ENCODE measurements around the gene GPR146. TPM values are rescaled to one million over a fixed set of nuclear protein-coding genes. Genes with fewer than 3 reads are reported as not detected.
A peak's percentile ranks its signal among the peaks of the same experiment; 100 is the strongest.
"Not testable (repeated sequence)": the region's sequence is repeated elsewhere in the genome, so short reads cannot be mapped to it uniquely, and the experiment has no call there.

The GPR146 gene
- total RNA-seq, 1 donor from 2014 or later: 8.7 TPM

- no peak for DNase-seq (ENCODE audit: low spot score)
Measured at GRCh38 chr7:1058311-1058710, 14.0 kb downstream of the GPR146 start.

DNA sequence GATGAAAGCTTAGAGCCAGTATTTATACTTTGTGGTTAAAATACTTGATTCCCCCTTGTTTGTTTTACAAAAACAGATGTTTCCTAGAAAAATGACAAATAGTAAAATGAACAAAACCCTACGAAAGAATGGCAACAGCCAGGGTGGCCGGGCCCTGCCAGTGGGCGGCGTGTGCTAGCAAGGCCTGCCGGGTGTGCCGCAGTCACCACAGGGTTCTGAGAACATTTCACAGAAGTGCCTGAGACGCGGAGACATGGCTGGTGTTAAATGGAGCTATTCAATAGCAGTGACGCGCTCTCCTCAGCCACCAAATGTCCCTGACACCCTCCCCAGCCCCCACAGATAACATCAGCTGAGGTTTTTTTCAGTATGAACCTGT is 14.5 kb downstream of the GPR146 start:
- no peak for DNase-seq (ENCODE audit: low spot score)

DNA sequence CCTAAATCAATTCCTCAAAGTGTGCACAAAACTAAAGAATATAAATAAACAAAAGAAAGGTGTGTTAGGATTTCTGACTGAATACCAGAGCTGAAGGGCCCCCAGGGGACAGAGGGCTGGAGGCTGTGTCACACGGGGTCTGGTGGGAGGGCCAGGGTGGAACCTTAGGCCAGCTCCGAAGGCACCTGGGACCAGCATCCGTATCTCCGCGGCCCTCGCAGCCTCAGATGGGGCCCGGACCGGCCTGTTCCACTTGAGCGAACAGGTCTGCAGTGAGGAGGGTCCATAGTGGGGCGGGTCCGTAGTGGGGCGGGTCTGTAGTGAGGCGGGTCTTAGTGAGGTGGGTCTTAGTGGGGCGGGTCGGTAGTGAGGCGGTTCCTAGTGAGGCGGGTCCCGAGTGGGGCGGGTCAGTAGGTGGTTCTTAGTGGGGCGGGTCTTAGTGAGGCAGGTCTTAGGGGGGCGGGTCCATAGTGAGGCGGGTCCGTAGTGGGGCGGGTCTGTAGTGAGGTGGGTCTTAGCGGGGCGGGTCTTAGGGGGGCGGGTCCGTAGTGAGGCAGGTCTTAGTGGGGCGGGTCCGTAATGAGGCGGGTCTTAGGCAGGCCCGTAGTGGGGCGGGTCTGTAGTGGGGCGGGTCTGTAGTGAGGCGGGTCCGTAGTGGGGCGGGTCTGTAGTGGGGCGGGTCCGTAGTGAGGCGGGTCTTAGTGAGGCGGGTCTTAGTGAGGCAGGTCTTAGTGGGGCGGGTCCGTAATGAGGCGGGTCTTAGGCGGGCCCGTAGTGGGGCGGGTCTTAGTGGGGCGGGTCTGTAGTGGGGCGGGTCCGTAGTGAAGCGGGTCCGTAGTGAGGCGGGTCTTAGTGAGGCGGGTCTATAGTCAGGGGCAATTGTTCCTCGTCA is 15.1 kb downstream of the GPR146 start:
- DNase-seq (ENCODE audit: low spot score): no peak

DNA sequence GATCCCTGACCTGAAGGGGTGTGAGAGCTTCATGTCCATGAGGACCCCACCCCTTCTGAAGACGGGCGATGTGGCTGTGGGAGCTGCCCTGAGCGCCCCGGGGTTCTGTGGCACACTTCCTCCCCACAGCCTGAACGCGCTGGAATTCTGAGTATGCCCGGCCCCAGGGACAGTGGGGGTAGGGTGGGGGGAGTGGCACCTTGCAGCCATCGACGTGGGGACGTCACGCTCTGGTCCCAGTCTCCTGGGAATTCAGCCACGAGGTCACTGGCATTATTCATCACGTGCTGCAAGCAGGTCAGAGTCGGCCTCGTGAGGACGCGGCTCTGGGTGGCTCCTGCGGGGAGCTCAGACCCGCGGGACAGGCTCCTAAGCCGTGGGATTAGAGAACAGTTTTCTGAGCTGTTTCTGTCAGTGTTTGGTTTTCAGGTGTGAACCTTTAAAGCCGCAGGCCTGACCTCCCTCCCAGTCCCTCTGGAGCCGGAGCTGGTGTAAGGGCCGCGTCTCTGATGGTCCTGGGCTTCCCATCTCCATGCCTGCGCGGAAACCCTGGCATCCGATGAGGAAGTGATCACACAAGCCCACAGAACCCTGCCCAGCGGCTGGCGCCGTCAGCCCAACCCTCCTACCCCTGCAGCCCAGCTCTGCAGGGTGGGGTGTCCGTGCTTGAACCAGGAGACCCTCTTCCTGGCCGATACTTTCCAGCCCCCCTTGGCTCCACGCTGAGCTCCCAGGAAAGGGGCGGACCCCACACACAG is 16.1 kb downstream of the GPR146 start:
- DNase-seq (ENCODE audit: low spot score): no peak

DNA sequence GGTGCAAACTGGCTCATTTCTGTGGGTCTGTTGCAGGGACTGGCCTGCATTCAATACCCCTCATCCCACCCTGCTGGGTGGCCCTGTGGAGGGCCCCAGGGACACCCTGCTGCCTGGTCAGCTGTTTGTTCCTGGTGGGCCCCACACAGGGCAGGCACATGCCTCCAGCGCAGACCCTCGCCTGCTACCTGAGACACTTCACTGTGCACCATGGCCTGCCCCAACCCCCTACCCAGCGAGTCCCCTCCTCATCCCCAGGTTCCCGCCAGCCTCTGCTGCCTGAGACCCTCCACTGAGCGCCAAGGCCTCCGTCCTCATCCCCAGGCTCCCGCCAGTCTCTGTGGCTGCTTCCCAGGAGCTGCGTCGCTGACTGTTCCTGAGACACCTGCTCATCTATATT is 16.8 kb downstream of the GPR146 start:
- no peak for DNase-seq (ENCODE audit: low spot score)

- no peak for DNase-seq (ENCODE audit: low spot score)
Measured at GRCh38 chr7:1062296-1063294, 18.2 kb downstream of the GPR146 start.

- DNase-seq (ENCODE audit: low spot score): no peak
Measured at GRCh38 chr7:1063361-1063760, 19.0 kb downstream of the GPR146 start.

DNA sequence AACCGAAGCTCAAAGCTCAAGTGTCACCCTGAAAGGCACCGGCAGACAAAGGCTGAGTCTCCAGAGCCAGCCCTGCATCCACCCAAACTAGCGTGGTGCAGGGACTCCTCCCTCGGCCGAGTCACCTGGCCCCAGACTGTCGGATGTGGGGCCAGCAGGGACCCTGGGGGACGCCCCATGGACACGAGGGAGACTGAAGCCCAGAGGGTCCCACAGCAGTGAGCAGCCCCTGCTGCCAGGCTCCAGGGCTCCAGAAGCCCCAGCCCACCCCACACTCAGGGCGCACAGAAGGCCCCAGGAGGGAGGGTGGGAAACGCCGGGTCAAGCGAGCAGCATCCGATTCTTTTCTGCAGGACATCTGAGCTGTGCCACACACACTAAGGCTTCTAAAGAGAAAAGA is 20.2 kb downstream of the GPR146 start:
- no peak for DNase-seq (ENCODE audit: low spot score)

DNA sequence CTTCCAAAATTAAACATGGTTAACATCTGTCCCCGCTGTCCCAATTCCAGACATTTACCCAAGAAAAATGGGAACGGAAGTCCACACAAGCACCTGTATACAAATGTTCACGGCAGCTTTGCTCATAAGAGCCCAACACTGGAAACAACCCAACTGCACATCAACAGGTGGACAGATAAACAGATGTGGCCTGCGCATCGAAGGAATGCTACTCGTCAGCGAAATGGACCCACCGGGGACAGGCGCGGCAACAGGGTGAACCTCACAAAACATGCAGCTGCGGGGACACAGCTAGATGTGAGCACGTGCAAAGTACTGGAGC is 20.9 kb downstream of the GPR146 start:
- no peak for DNase-seq (ENCODE audit: low spot score)

DNA sequence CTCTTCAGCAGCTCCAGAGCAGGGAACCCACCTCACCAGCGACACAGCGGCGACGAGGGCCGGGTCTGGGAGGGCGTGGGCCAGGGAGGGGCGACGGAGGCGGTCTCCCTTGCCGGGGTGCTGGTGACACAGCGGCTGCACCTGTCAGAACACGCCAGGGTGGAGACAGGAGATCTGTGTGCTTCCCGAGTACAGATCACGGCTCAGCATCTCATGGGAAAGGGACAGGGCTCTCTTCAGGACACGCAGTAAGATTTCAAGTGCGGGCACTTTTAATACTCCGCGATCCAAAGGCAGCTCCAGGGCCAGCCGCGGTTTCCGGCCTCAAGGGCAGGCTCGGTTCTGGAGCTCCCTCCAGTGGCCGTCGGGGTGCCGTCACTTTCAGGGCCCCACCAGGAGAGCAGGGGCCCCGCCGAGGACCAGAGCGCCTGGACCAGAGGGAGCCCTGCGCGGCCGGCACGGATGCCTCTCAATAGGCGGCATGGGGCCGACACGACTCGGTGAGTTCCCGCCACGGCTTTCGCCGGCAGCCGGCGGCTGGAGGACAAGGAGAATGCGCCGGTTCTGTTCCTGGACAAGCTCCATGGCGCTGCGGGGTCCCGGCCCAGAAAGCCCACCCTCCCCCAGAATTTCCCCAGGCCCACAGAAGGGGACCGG is 21.4 kb downstream of the GPR146 start:
- DNase-seq (ENCODE audit: low spot score): peak; percentile 87

DNA sequence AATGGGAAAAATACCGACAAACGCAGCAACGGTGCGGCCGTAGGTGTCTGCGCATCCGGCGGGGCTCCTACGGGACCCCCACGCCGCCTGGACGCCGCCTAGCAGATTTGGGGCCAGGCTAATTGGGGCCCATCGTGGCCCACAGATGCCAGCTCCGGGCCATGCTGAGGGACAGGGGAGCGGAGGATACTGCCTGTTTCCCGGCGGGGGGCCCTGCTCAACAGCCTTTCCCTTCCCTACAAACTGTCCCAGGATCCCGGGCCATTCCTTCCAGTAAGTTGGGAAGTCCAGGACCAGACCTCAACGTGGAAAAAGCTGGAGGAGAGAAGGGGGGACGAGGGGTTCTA is 21.9 kb downstream of the GPR146 start:
- DNase-seq (ENCODE audit: low spot score): no peak

DNA sequence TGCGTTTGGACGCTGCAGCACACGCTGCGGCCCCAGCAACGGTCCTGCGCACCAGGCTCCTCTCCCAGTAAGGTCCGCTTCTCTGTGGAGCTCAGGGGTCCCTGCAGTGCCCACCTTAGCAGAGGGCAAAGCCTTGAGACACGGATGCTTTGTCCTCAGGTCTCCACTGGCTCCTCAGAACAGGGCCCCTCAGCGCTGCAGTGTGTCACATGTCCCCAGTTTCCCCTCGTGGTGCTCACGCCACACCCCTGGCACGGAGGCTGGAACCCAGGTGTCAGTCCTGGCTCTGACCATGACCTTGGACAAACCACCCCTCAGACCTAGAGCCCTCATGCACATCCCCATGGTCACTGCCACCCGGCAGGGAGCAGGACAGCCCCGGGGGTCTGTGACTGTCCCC is 23.7 kb downstream of the GPR146 start:
- no peak for DNase-seq (ENCODE audit: low spot score)

- no peak for DNase-seq (ENCODE audit: low spot score)
Measured at GRCh38 chr7:1068619-1069018, 24.3 kb downstream of the GPR146 start.

- no peak for DNase-seq (ENCODE audit: low spot score)
Measured at GRCh38 chr7:1070544-1071011, 26.2 kb downstream of the GPR146 start.

- DNase-seq (ENCODE audit: low spot score): no peak
Measured at GRCh38 chr7:1071731-1072254, 27.4 kb downstream of the GPR146 start.

DNA sequence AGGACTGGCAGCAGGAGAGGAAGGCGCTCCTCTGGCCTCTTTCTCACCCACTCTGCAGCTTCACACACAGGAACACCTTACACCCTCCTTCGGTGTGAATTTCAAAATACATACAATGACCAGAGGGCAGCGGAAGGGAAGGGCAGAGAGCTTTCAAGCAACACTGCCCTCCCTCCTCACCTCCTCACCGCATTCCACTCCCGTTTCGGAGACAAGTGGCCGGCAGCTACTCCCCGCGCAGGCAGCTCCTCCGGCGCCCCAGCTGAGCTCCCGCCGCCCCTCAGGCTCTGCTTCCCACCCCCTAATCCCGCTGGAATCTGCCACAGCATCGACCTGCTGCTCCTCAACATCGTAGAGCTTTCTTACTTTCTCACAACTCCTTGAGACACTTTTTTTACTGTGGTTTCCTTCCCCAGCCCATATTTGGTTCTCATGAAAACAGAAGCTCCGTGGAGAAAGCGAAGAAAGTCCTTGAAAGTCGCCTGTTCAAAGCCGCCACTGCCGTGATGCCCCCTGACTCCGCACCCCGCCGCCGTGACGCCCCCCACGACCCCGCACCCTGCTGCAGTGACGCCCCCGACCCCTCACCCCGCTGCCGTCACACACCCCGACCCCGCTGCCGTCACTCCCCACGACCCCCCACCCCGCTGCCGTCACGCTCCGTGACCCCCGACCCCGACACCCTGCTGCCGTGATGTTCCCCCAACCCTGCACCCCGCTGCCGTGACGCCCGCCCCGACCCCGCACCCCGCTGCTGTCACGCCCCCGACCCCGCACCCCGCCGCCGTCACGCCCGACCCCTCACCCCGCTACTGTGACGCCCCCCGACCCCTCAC is 29.0 kb downstream of the GPR146 start:
- no peak for DNase-seq (ENCODE audit: low spot score)

DNA sequence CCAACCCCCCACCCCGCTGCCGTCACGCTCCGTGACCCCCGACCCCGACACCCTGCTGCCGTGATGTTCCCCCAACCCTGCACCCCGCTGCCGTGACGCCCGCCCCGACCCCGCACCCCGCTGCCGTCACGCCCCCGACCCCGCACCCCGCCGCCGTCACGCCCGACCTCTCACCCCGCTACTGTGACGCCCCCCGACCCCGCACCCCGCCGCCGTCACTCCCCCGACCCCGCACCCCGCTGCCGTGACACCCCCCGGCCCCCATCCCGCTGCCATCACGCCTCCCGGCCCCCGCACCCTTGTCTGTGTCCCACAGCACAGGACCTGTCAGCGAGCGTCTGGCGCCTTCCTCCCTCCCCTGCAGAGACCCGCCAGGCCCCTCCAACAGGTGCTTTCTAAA is 29.7 kb downstream of the GPR146 start:
- not testable (repeated sequence) for DNase-seq (ENCODE audit: low spot score)

DNA sequence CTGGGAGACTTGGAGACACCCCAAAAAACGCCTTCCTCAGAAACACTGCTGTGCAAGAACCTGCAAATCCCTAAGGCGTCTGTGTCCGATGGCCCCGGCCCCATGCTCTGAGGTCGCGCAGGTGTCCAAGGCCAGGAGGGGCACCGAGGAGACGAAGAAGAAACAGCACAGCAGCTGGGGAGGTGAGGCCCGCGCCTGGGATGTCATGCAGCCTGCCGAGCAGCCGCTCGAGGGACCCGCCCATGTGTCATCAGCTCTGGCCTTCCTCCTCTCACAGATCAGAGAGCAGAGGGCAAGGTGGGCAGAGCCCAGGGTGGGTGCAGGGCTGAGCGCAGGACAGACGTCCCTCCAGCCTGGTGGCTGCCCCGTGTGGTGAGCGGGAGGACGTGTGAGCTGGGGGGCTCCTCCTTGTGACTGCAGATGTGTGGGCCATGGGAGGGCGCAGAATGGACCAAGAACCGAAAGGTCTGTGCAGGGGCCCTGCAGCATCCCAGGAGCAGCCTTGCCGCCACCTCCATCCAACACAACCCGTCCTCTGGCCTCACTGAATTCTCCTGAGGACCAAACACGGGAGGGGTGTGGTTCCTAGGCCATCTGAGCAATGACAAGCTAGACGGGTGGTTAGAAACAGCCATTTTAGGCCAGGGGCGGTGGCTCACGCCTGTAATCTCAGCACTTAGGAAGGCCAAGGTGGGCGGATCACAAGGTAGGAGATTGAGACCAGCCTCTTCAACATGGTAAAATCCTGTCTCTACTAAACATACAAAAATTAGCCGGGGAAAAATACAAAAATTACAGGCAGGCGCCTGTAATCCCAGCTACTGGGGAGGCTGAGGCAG is 30.5 kb downstream of the GPR146 start:
- no peak for DNase-seq (ENCODE audit: low spot score)

Measured in ureter (tissue), 1 donor.